Camera-type eye (tissue), 1 donor: Measurements from ENCODE around the gene CSAG1. TPM values are rescaled to one million over a fixed set of nuclear protein-coding genes. Genes with fewer than 3 reads are reported as not detected.

Source experiments
- total RNA-seq: library from RNA; depleted of rRNA; stranded (reverse); fragments of >200 nt; gene quantifications from one replicate; pipeline ENCODE4 v1.2.3, GENCODE V29; 2014

The CSAG1 gene
- not detected for total RNA-seq

GRCh38 chrX:152733261-152733975, at the start of gene CSAG1, which contains the start of gene MAGEA12:
Gene CSAG1 (minus strand): TSS chrX:152733721. CDS start chrX:152732460, 1,261 bp downstream.
Gene MAGEA12 (plus strand): TSS chrX:152733757. CDS start chrX:152736162, 2,405 bp downstream.

GRCh38 chrX:152769549-152770289, 36.2 kb upstream of the CSAG1 start, which contains the start of gene MAGEA6:
Gene MAGEA6 (minus strand): TSS chrX:152769689. CDS start chrX:152767650, 2,039 bp downstream.

GRCh38 chrX:152758918-152759317, 25.4 kb upstream of the CSAG1 start, which contains the start of gene CSAG3:
Gene CSAG3 (plus strand): TSS chrX:152759218.

GRCh38 chrX:152753686-152754650, 20.4 kb upstream of the CSAG1 start, which contains the start of gene MAGEA2:
Gene MAGEA2 (minus strand): TSS chrX:152753842. CDS start chrX:152751363, 2,479 bp downstream.

GRCh38 chrX:152713815-152714787, 19.4 kb downstream of the CSAG1 start, which contains the start of gene MAGEA2B:
Gene MAGEA2B (plus strand): TSS chrX:152714628. CDS start chrX:152717107, 2,479 bp downstream.

GRCh38 chrX:152709173-152709572, 24.3 kb downstream of the CSAG1 start, which contains the start of gene CSAG2:
Gene CSAG2 (minus strand): TSS chrX:152709273. CDS start chrX:152709112, 161 bp downstream.

GRCh38 chrX:152697952-152698931, 35.3 kb downstream of the CSAG1 start, which contains the start of gene MAGEA3:
Gene MAGEA3 (plus strand): TSS chrX:152698794. CDS start chrX:152700833, 2,039 bp downstream.

Other genes starting within 250 kb of the CSAG1 start
- 1.6 TPM for gene GABRQ, start 95.8 kb downstream of the CSAG1 start, total RNA-seq
- not detected for gene MAGEA3, start 34.9 kb downstream of the CSAG1 start, total RNA-seq
- not detected for gene CSAG2, start 24.4 kb downstream of the CSAG1 start, total RNA-seq
- not detected for gene MAGEA2B, start 19.1 kb downstream of the CSAG1 start, total RNA-seq
- gene MAGEA12, start within 50 bp of the CSAG1 start, total RNA-seq: not detected
- not detected for gene MAGEA2, start 20.1 kb upstream of the CSAG1 start, total RNA-seq
- not detected for gene CSAG3, start 25.5 kb upstream of the CSAG1 start, total RNA-seq
- gene MAGEA6, start 36.0 kb upstream of the CSAG1 start, total RNA-seq: not detected
- 35.5 TPM for gene CETN2, start 97.0 kb upstream of the CSAG1 start, total RNA-seq
- gene NSDHL, start 97.3 kb upstream of the CSAG1 start, total RNA-seq: 8.4 TPM
- 14.3 TPM for gene ZNF185, start 164.3 kb upstream of the CSAG1 start, total RNA-seq